Breast epithelium (tissue), 4 donors: ENCODE data around the gene DST. TPM values are rescaled to one million over a fixed set of nuclear protein-coding genes. Genes with fewer than 3 reads are reported as not detected.
A peak's percentile ranks its signal among the peaks of the same experiment; 100 is the strongest.

Source experiments
- DNase-seq, 2 donors: peaks; one replicate each; pipeline ENCODE4 v3.0.0-alpha.2; 2019; ENCODE audit warnings: low spot score in 2 of 2
- H3K27ac ChIP-seq, 2 donors: fragments of 200-600 bp; sonication (generic) in 1 of 2; one replicate each; pipeline ENCODE4 v1.5.1; 2016 to 2019; ENCODE audit warnings: mild to moderate bottlenecking in 1 of 2
- H3K27me3 ChIP-seq, 2 donors: fragments of 200-600 bp; sonication (generic) in 1 of 2; one replicate each; pipeline versions ENCODE4 v1.5.1 to v1.6.0; 2017 to 2019; ENCODE audit warnings: control low read depth in 1 of 2, mild to moderate bottlenecking in 1 of 2
- H3K36me3 ChIP-seq: fragments of 200-600 bp; one replicate; pipeline ENCODE4 v1.5.1; 2019
- H3K4me1 ChIP-seq, 2 donors: fragments of 200-600 bp; sonication (generic); one replicate each; pipeline ENCODE4 v1.5.1; 2016 to 2019; ENCODE audit warnings: control low read depth in 1 of 2
- H3K4me3 ChIP-seq, 3 donors: fragments of 200-600 bp; sonication (generic); 1 replicate in 2 of 3; 2 replicates in 1 of 3; pipeline ENCODE4 v1.5.1; 2016 to 2019; ENCODE audit warnings: mild to moderate bottlenecking in 3 of 3, moderate library complexity in 2 of 3
- H3K9me3 ChIP-seq, 2 donors: fragments of 200-600 bp; sonication (generic) in 1 of 2; one replicate each; pipeline ENCODE4 v1.5.1; 2016 to 2019; ENCODE audit warnings: control low read depth in 1 of 2
- CTCF ChIP-seq, 3 donors: fragments of 450-650 bp; IDR thresholded peaks; one replicate each; pipeline ENCODE4 v1.5.1; 2016 to 2017; ENCODE audit warnings: antibody characterized with exemption in 3 of 3, mild to moderate bottlenecking in 3 of 3, moderate library complexity in 3 of 3
- POLR2A ChIP-seq: fragments of 450-650 bp; IDR thresholded peaks from one replicate; pipeline ENCODE4 v1.6.1; 2016; ENCODE audit warnings: antibody characterized with exemption, mild to moderate bottlenecking, moderate library complexity
- POLR2AphosphoS5 ChIP-seq, 3 donors: sonication (generic); formaldehyde crosslinking; IDR thresholded peaks; one replicate each; pipeline ENCODE4 v1.6.1; 2017; ENCODE audit warnings: antibody characterized with exemption in 3 of 3
- intact Hi-C: fragments of 100-400 bp; cut with DNase I; formaldehyde crosslinking; loops from one replicate; pipeline ENCODE4 v1.15.1; 2023; ENCODE audit warnings: low total_unique reads
- total RNA-seq, 3 donors: library from RNA; depleted of rRNA; stranded (reverse); fragments of >200 nt; gene quantifications; one replicate each; pipeline ENCODE4 v1.1.0, GENCODE V29; 2016

DST gene
- total RNA-seq, 3 donors from 2014 or later, result 272 to 1,354 (median 700) TPM

GRCh38 chr6:56528412-56528841 is 114.3 kb downstream of the DST start:
- TF ChIP-seq CTCF (IDR thresholded peaks at IDR 0.05), result no peak
- no peak for TF ChIP-seq POLR2AphosphoS5 (IDR thresholded peaks at IDR 0.05)
- no peak for TF ChIP-seq POLR2A
- Histone ChIP-seq H3K27ac (peak overlapping the region in 1 of 2 donors; percentile 26), H3K27me3 (no peaks in the 10 kb centered on the region), H3K4me3 (no peak overlapping the region), H3K9me3 (no peaks in the 10 kb centered on the region), H3K4me1 (no peaks in the 10 kb centered on the region), H3K36me3 (no peaks in the 10 kb centered on the region)
- intact Hi-C loops, result no loop called here
- no peak for DNase-seq

- H3K9me3 ChIP-seq, result no peaks in the 10 kb centered on the region
- H3K27ac ChIP-seq, result peak overlapping the region; percentile 26 to 38
- TF ChIP-seq POLR2A (no peak), POLR2AphosphoS5 (IDR thresholded peaks at IDR 0.05) (no peak), CTCF (IDR thresholded peaks at IDR 0.05) (no peak)
- no peaks in the 10 kb centered on the region for H3K27me3 ChIP-seq
- no peak overlapping the region for H3K4me3 ChIP-seq
- no peak for DNase-seq
- H3K4me1 ChIP-seq, result no peaks in the 10 kb centered on the region
- intact Hi-C loops, result no loop called here
- H3K36me3 ChIP-seq, result no peaks in the 10 kb centered on the region
Measured at GRCh38 chr6:56527934-56528333, 114.8 kb downstream of the DST start.

- TF ChIP-seq CTCF (IDR thresholded peaks at IDR 0.05) (no peak), POLR2AphosphoS5 (IDR thresholded peaks at IDR 0.05) (no peak), POLR2A (no peak)
- Histone ChIP-seq H3K9me3 (no peaks in the 10 kb centered on the region), H3K27ac (peak overlapping the region; percentile 38 to 41), H3K27me3 (no peaks in the 10 kb centered on the region), H3K36me3 (no peaks in the 10 kb centered on the region), H3K4me1 (no peaks in the 10 kb centered on the region), H3K4me3 (no peak overlapping the region)
- intact Hi-C loops, result no loop called here
- no peak for DNase-seq
Measured at GRCh38 chr6:56526860-56527544, 115.7 kb downstream of the DST start.

- intact Hi-C loops, result no loop called here
- H3K27ac ChIP-seq, result peak overlapping the region; percentile 60
- TF ChIP-seq CTCF (IDR thresholded peaks at IDR 0.05) (no peak), POLR2AphosphoS5 (IDR thresholded peaks at IDR 0.05) (no peak), POLR2A (no peak)
- no peaks in the 10 kb centered on the region for H3K4me1 ChIP-seq
- no peak overlapping the region for H3K4me3 ChIP-seq
- no peak for DNase-seq
- no peaks in the 10 kb centered on the region for H3K36me3 ChIP-seq
- H3K9me3 ChIP-seq, result no peaks in the 10 kb centered on the region
- no peaks in the 10 kb centered on the region for H3K27me3 ChIP-seq
Measured at GRCh38 chr6:56525974-56526789, 116.5 kb downstream of the DST start.
